SU-DHL-6 (cell line): ENCODE measurements around the gene PPP2R2B.

Experiments used
- EZH2phosphoT487 ChIP-seq: fragments of 200-600 bp; sonication (generic), shearing (Covaris generic); conservative IDR thresholded peaks from 2 replicates; pipeline ENCODE4 v1.6.1; 2018; ENCODE audit warnings: mild to moderate bottlenecking, antibody characterized with exemption, low read length, moderate library complexity, mixed read lengths
- TF ChIP-seq, protein P1 (sequence below): fragments of 200-600 bp; sonication (generic); IDR thresholded peaks from one replicate; pipeline ENCODE4 v1.5.1; 2017; ENCODE audit warnings: antibody characterized with exemption, mild to moderate bottlenecking, low read length, moderate library complexity; ENCODE audit not compliant: insufficient read depth, poor library complexity, severe bottlenecking

DNA sequence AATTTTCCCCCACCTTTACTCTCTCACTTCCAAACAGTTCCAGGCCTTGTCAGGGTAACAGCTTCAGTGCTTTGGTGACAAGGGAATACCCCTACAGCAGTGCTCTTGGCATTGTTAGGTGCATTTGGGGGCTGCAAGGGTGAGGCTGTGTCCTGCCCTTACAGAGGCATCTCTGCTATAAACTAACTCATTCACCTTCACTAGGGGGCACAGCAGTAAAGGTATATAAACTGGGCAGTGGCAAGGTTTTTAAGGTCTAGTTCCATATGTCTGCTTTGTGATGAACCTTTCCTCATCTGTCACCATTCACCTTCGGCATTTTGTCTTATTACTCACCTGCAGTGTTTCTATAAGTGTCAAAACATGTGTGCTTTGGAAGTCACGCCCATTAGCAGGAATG, 283.5 kb downstream of the PPP2R2B start:
- TF ChIP-seq EZH2phosphoT487: no peak
- TF ChIP-seq, protein P1, sequence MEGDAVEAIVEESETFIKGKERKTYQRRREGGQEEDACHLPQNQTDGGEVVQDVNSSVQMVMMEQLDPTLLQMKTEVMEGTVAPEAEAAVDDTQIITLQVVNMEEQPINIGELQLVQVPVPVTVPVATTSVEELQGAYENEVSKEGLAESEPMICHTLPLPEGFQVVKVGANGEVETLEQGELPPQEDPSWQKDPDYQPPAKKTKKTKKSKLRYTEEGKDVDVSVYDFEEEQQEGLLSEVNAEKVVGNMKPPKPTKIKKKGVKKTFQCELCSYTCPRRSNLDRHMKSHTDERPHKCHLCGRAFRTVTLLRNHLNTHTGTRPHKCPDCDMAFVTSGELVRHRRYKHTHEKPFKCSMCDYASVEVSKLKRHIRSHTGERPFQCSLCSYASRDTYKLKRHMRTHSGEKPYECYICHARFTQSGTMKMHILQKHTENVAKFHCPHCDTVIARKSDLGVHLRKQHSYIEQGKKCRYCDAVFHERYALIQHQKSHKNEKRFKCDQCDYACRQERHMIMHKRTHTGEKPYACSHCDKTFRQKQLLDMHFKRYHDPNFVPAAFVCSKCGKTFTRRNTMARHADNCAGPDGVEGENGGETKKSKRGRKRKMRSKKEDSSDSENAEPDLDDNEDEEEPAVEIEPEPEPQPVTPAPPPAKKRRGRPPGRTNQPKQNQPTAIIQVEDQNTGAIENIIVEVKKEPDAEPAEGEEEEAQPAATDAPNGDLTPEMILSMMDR: no peak
